Mammary epithelial cell (primary cell): ENCODE measurements around the gene PPM1J.

Source experiments
- CTCF ChIP-seq, 2 donors: IDR thresholded peaks in 1 of 2; conservative IDR thresholded peaks in 1 of 2; 2 replicates each; pipeline ENCODE4 v1.5.1; 2011 to 2012; ENCODE audit warnings: inconsistent platforms in 2 of 2, low read length in 2 of 2, mild to moderate bottlenecking in 2 of 2, control low read depth in 1 of 2, low read depth in 1 of 2; ENCODE audit not compliant: insufficient read depth in 1 of 2; ENCODE audit errors: extremely low read depth in 1 of 2
- EZH2 ChIP-seq: IDR thresholded peaks from 2 replicates; pipeline ENCODE4 v1.6.1; 2012; ENCODE audit warnings: low read length, inconsistent platforms, borderline replicate concordance

DNA sequence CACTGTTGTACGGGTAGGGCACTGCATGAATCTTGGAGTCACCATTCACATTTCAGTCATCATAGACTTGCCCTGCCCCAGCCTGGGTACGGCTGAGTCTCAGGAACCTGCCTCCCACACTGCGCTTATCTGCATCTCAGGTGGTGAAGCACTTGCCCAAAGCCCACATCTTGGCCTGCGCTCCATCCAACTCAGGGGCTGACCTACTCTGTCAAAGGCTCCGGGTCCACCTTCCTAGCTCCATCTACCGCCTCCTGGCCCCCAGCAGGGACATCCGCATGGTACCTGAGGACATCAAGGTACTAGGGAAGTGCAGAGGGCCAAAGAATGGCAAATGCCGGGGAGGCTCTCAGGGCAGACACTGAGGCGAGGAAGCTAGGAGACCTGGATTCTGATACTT, 19.9 kb downstream of the PPM1J start:
- no peak for TF ChIP-seq CTCF (conservative IDR thresholded peaks at IDR 0.05 in 1 of 2, IDR thresholded peaks at IDR 0.05 in 1 of 2; ENCODE audit: extremely low read depth in 1 of 2, insufficient read depth in 1 of 2, low read depth in 1 of 2, low read length in 2 of 2)
- no peak for TF ChIP-seq EZH2
